K562 (cell line): Measurements from ENCODE around the gene ZFPM1. TPM values are rescaled to one million over a fixed set of nuclear protein-coding genes. Genes with fewer than 3 reads are reported as not detected.
A peak's percentile ranks its signal among the peaks of the same experiment; 100 is the strongest.

Experiments
- ASH1L ChIP-seq: fragments of 450-650 bp; IDR thresholded peaks from 2 replicates; pipeline ENCODE4 v1.6.1; 2018; ENCODE audit warnings: borderline replicate concordance, mild to moderate bottlenecking, low read depth; ENCODE audit not compliant: partially characterized antibody
- CREB1 ChIP-seq, 2 experiments: sonication (generic) in 1 of 2; formaldehyde crosslinking in 1 of 2; IDR thresholded peaks; 2 replicates each; pipeline versions ENCODE4 v1.6.1 to v1.8.0; 2012 to 2022; ENCODE audit warnings: inconsistent platforms in 1 of 2, mild to moderate bottlenecking in 1 of 2, missing genetic modification reagents in 1 of 2, moderate library complexity in 1 of 2
- CTBP1 ChIP-seq: fragments of 450-650 bp; IDR thresholded peaks from 2 replicates; pipeline ENCODE4 v1.6.1; 2016; ENCODE audit warnings: borderline replicate concordance
- EP400 ChIP-seq: fragments of 450-650 bp; IDR thresholded peaks from 2 replicates; pipeline ENCODE4 v1.6.1; 2017; ENCODE audit warnings: antibody characterized with exemption, mild to moderate bottlenecking, moderate library complexity
- HNRNPL ChIP-seq: fragments of 200-400 bp; formaldehyde crosslinking; IDR thresholded peaks from 2 replicates; pipeline ENCODE4 v1.6.1; 2017; ENCODE audit warnings: low read depth, mild to moderate bottlenecking, low read length
- KHSRP ChIP-seq: fragments of 450-650 bp; IDR thresholded peaks from 2 replicates; pipeline ENCODE4 v1.6.1; 2017
- KLF13 ChIP-seq: fragments of 450-650 bp; IDR thresholded peaks from 2 replicates; pipeline ENCODE4 v1.6.1; 2016; ENCODE audit warnings: missing genetic modification characterization, low read depth, mild to moderate bottlenecking, missing compliant biosample characterization, moderate library complexity, borderline replicate concordance
- L3MBTL2 ChIP-seq: fragments of 450-650 bp; IDR thresholded peaks from 2 replicates; pipeline ENCODE4 v1.6.1; 2016; ENCODE audit warnings: mild to moderate bottlenecking, moderate library complexity
- NR4A1 ChIP-seq, 2 experiments: fragments of 250-450 bp in 1 of 2; fragments of 450-650 bp in 1 of 2; sonication (Bioruptor Pico) in 1 of 2; IDR thresholded peaks; 2 replicates each; pipeline versions ENCODE4 v1.4.0 to v1.6.1; 2016 to 2020; ENCODE audit warnings: mild to moderate bottlenecking in 2 of 2, missing compliant biosample characterization in 1 of 2, missing genetic modification characterization in 1 of 2, moderate library complexity in 1 of 2
- PYGO2 ChIP-seq: fragments of 450-650 bp; IDR thresholded peaks from 2 replicates; pipeline ENCODE4 v1.6.1; 2016; ENCODE audit warnings: mild to moderate bottlenecking, missing genetic modification characterization, moderate library complexity, missing compliant biosample characterization
- SAFB ChIP-seq: fragments of 200-400 bp; formaldehyde crosslinking; IDR thresholded peaks from 2 replicates; pipeline ENCODE4 v1.6.1; 2017; ENCODE audit warnings: low read depth, low read length, borderline replicate concordance
- SMAD1 ChIP-seq: fragments of 150-350 bp; IDR thresholded peaks from 2 replicates; pipeline ENCODE4 v1.6.1; 2014; ENCODE audit warnings: low read length, low read depth; ENCODE audit not compliant: partially characterized antibody
- ZC3H8 ChIP-seq: fragments of 450-650 bp; IDR thresholded peaks from 2 replicates; pipeline ENCODE4 v1.6.1; 2017
- ZEB2 ChIP-seq: fragments of 450-650 bp; IDR thresholded peaks from 2 replicates; pipeline ENCODE4 v1.6.1; 2016
- ZNF217 ChIP-seq: sonication (generic); formaldehyde crosslinking; IDR thresholded peaks from 2 replicates; pipeline ENCODE4 v1.8.0; 2022; ENCODE audit warnings: mild to moderate bottlenecking, missing genetic modification reagents
- ZNF696 ChIP-seq: fragments of 250-450 bp; sonication (Bioruptor Pico); conservative IDR thresholded peaks from 2 replicates; pipeline ENCODE4 v1.4.0; 2020; ENCODE audit warnings: mild to moderate bottlenecking, moderate library complexity
- ZNF764 ChIP-seq: fragments of 250-450 bp; sonication (Bioruptor Pico); IDR thresholded peaks from 2 replicates; pipeline ENCODE4 v1.4.0; 2020; ENCODE audit warnings: low read depth, mild to moderate bottlenecking, moderate library complexity
- ZNF780A ChIP-seq: fragments of 250-450 bp; sonication (Bioruptor Pico); IDR thresholded peaks from 2 replicates; pipeline ENCODE4 v1.5.0; 2021; ENCODE audit warnings: mild to moderate bottlenecking
- polyA plus RNA-seq, 8 experiments: library from polyadenylated mRNA; depleted of rRNA in 4 of 8; stranded (reverse) in 5 of 8; unstranded in 3 of 8; fragments of >200 nt; fragmentation: Nextera tagmentation in 2 of 8; fragmentation: Illumina TruSeq in 1 of 8; extraction: Ambion mirVana in 2 of 8; extraction: Trizol in 1 of 8; gene quantifications; 2 replicates each; pipeline versions ENCODE4 v1.2.1 to v1.2.3, GENCODE V29; 2011 to 2014; ENCODE audit warnings: inconsistent platforms in 1 of 8, missing spikeins in 1 of 8
- total RNA-seq, 7 experiments: library from RNA; depleted of rRNA in 6 of 7; stranded (reverse); fragments of >200 nt in 6 of 7; fragmentation: Illumina TruSeq in 2 of 7; extraction: Trizol in 2 of 7; gene quantifications; 2 replicates each; pipeline versions ENCODE4 v1.2.1 to v1.2.3, GENCODE V29; 2011 to 2021; ENCODE audit warnings: low replicate concordance in 1 of 7
- TF ChIP-seq, protein P1 (sequence below): fragments of 450-650 bp; IDR thresholded peaks from 2 replicates; pipeline ENCODE4 v1.6.1; 2016
- TF ChIP-seq, protein P2 (sequence below): sonication (generic); formaldehyde crosslinking; IDR thresholded peaks from 2 replicates; pipeline ENCODE4 v1.9.0; 2022; ENCODE audit warnings: mild to moderate bottlenecking, missing genetic modification reagents
- TF ChIP-seq, protein P3 (sequence below): fragments of 250-450 bp; sonication (Bioruptor Pico); IDR thresholded peaks from 2 replicates; pipeline ENCODE4 v1.8.0; 2022; ENCODE audit warnings: inconsistent platforms, mild to moderate bottlenecking, moderate library complexity, borderline replicate concordance
- TF ChIP-seq, protein P4 (sequence below), 2 experiments: fragments of 450-650 bp in 1 of 2; sonication (generic) in 1 of 2; formaldehyde crosslinking; conservative IDR thresholded peaks; 2 replicates each; pipeline versions ENCODE4 v1.4.0 to v1.8.1; 2020 to 2022; ENCODE audit warnings: mild to moderate bottlenecking in 1 of 2, missing genetic modification reagents in 1 of 2
- TF ChIP-seq, protein P5 (sequence below), 2 experiments: fragments of 450-650 bp in 1 of 2; sonication (generic) in 1 of 2; formaldehyde crosslinking in 1 of 2; IDR thresholded peaks in 1 of 2; conservative IDR thresholded peaks in 1 of 2; 2 replicates each; pipeline versions ENCODE4 v1.6.1 to v1.8.1; 2016 to 2023; ENCODE audit warnings: mild to moderate bottlenecking in 2 of 2, moderate library complexity in 2 of 2, inconsistent platforms in 1 of 2, missing genetic modification reagents in 1 of 2

Gene ZFPM1
- total and polyA plus RNA-seq, 9 of the 15 experiments (the other 6 are each of a cell fraction or from before 2014, with no cell fraction given): 0.03 to 35.9 (median 1.4) TPM

DNA sequence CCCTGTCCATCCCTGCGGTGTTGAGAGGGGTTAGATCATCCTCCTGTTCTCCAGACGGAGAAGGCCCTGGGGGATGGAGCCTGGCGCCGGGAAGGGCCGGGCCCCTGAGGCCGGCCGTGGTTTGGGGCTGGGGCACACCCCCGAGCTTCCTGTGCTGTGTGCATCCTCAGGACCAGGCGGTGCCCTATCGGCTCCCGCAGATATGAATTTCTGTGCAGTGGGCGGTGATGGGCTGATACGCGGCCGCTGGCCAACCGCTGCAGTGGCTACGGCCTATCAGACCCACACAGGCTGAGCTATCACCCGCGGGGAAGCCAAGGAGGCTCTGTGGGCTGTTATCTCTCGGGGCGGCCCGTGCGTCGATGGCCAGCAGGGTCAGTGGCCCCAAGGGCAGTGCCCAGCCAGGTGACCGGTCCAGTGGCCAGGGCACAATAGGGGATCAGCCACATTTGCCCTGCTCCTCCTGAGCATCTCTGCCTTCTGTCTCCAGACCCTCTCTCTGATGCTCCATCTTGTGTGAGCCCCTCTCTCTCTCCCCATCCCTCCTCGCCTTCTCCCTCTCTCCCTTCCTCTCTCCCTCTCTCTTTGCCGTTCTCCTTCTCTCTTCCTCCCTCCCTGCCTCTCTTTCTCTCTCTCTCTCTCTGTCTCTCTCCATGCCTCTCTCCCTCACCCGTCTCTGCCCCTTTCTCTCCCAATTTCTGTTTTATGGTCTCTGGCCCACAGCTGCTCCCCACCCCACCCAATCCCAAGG, 38.7 kb downstream of the ZFPM1 start (continued):
- TF ChIP-seq EP400 (peak; percentile 18; the same call in 1 of the 2 replicates), SMAD1 (peak; percentile 92), ZC3H8 (peak; percentile 43; the same call in 1 of the 2 replicates), PYGO2 (tag) (0 out of 2 replicates have a peak, but pooled peaks have one; percentile 55), NR4A1 (CRISPR knock-in tag; IDR thresholded peaks at IDR 0.05) (peak; percentile 93), NR4A1 (tag; IDR thresholded peaks at IDR 0.05) (peak; percentile 94; the same call in 1 of the 2 replicates), ZEB2 (peak; percentile 89), ZNF764 (no peak), CREB1 (IDR thresholded peaks at IDR 0.05) (peak; percentile 80), CREB1 (CRISPR knock-in tag; IDR thresholded peaks at IDR 0.05) (no peak), KLF13 (peak; percentile 83; the same call in 1 of the 2 replicates), ASH1L (no peak), L3MBTL2 (peak; percentile 44; the same call in 1 of the 2 replicates), ZNF217 (CRISPR knock-in tag) (no peak), CTBP1 (peak; percentile 100), KHSRP (peak; percentile 72; the same call in 1 of the 2 replicates), SAFB (no peak), HNRNPL (peak; percentile 94), ZNF780A (CRISPR knock-in tag) (no peak), ZNF696 (CRISPR knock-in tag) (no peak)
- TF ChIP-seq, protein P1, sequence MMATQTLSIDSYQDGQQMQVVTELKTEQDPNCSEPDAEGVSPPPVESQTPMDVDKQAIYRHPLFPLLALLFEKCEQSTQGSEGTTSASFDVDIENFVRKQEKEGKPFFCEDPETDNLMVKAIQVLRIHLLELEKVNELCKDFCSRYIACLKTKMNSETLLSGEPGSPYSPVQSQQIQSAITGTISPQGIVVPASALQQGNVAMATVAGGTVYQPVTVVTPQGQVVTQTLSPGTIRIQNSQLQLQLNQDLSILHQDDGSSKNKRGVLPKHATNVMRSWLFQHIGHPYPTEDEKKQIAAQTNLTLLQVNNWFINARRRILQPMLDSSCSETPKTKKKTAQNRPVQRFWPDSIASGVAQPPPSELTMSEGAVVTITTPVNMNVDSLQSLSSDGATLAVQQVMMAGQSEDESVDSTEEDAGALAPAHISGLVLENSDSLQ: no peak
- TF ChIP-seq, protein P2, sequence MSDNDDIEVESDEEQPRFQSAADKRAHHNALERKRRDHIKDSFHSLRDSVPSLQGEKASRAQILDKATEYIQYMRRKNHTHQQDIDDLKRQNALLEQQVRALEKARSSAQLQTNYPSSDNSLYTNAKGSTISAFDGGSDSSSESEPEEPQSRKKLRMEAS (CRISPR knock-in tag): peak; percentile 69
- TF ChIP-seq, protein P3, sequence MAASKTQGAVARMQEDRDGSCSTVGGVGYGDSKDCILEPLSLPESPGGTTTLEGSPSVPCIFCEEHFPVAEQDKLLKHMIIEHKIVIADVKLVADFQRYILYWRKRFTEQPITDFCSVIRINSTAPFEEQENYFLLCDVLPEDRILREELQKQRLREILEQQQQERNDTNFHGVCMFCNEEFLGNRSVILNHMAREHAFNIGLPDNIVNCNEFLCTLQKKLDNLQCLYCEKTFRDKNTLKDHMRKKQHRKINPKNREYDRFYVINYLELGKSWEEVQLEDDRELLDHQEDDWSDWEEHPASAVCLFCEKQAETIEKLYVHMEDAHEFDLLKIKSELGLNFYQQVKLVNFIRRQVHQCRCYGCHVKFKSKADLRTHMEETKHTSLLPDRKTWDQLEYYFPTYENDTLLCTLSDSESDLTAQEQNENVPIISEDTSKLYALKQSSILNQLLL: no peak
- TF ChIP-seq, protein P4, sequence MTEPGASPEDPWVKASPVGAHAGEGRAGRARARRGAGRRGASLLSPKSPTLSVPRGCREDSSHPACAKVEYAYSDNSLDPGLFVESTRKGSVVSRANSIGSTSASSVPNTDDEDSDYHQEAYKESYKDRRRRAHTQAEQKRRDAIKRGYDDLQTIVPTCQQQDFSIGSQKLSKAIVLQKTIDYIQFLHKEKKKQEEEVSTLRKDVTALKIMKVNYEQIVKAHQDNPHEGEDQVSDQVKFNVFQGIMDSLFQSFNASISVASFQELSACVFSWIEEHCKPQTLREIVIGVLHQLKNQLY (CRISPR knock-in tag; conservative IDR thresholded peaks at IDR 0.05): 0 out of 4 replicates have a peak, but pooled peaks of 1 of the 2 experiments have one; percentile 29
- TF ChIP-seq, protein P5, sequence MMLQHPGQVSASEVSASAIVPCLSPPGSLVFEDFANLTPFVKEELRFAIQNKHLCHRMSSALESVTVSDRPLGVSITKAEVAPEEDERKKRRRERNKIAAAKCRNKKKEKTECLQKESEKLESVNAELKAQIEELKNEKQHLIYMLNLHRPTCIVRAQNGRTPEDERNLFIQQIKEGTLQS (IDR thresholded peaks at IDR 0.05): peak; percentile 36; the same call in 1 of the 2 replicates
- TF ChIP-seq, protein P5 (CRISPR knock-in tag; conservative IDR thresholded peaks at IDR 0.05): no peak
